BLaER1 (cell line): ENCODE results near the gene ZBTB16.

Experiments used
- H3K27ac ChIP-seq: shearing (Covaris generic); formaldehyde crosslinking; 2 replicates; pipeline ENCODE4 v1.8.1; 2022
- H3K27me3 ChIP-seq: shearing (Covaris generic); formaldehyde crosslinking; 2 replicates; pipeline ENCODE4 v1.8.1; 2022
- H3K36me3 ChIP-seq: shearing (Covaris generic); formaldehyde crosslinking; 2 replicates; pipeline ENCODE4 v1.8.1; 2022
- H3K4me1 ChIP-seq: shearing (Covaris generic); formaldehyde crosslinking; 2 replicates; pipeline ENCODE4 v1.8.1; 2022
- H3K4me2 ChIP-seq: shearing (Covaris generic); formaldehyde crosslinking; 2 replicates; pipeline ENCODE4 v1.8.1; 2022
- H3K4me3 ChIP-seq: shearing (Covaris generic); formaldehyde crosslinking; 2 replicates; pipeline ENCODE4 v1.8.1; 2022
- H3K9ac ChIP-seq: shearing (Covaris generic); formaldehyde crosslinking; 2 replicates; pipeline ENCODE4 v1.8.1; 2022
- H3K9me3 ChIP-seq: shearing (Covaris generic); formaldehyde crosslinking; 2 replicates; pipeline ENCODE4 v1.8.1; 2022
- H4K20me1 ChIP-seq: shearing (Covaris generic); formaldehyde crosslinking; 2 replicates; pipeline ENCODE4 v1.8.1; 2022
- Cebpa-rat ChIP-seq: shearing (Covaris generic); IDR thresholded peaks from 2 replicates; pipeline ENCODE4 v1.8.1; 2022

The ZBTB16 gene

DNA sequence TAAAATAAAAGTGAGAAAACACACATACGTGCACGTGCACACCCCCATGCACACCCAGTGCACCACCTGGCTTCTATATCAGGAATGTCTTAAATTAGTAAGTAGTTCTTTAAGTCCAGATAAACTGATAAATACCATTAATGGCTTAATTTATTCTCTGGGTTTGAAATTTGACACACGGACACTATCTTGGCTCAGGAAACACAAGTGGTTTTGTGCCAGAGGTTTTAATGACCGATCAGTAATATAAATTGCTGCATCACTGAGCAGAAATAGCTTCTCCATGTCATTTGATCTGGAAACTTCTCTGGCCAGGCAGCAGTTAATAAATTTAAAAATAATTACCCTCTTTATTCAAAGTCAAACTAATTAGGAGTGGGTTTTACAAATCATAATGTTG, 135.2 kb downstream of the ZBTB16 start:
- H3K4me2 ChIP-seq, result peak overlapping the region; percentile 9; the same call in 1 of the 2 replicates
- no peaks in the 10 kb centered on the region; the same call in 1 of the 2 replicates for H3K9me3 ChIP-seq
- no peak overlapping the region for H3K9ac ChIP-seq
- H3K36me3 ChIP-seq, result no peaks in the 10 kb centered on the region
- no peaks in the 10 kb centered on the region for H4K20me1 ChIP-seq
- H3K27ac ChIP-seq, result no peak overlapping the region
- H3K4me1 ChIP-seq, result peaks cover 12% of the 10 kb centered on the region
- TF ChIP-seq Cebpa-rat, result no peak
- H3K27me3 ChIP-seq, result no peaks in the 10 kb centered on the region
- H3K4me3 ChIP-seq, result no peak overlapping the region

DNA sequence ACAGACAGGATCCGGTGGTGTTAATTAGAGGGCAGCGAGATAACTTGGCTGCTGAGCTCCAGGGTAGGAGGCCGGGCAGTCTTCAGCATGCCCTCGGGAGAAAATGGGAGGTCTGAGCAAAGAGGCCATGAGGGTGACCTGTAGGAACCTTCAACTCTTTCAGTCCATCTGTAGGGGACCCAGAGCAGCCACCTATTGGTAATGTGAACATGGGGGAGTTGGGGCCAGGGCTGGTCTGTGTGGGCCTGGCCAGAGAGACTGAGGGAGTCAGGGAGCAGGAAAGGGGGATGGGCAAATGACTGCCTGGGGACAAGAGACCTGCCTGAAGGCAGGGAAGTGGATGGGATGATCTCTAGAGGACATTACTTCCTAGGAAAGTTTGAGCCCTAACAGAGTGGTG, 135.6 kb downstream of the ZBTB16 start:
- no peaks in the 10 kb centered on the region for H3K27me3 ChIP-seq
- TF ChIP-seq Cebpa-rat, result no peak
- H3K4me3 ChIP-seq, result no peak overlapping the region
- no peak overlapping the region for H3K4me2 ChIP-seq
- H3K9me3 ChIP-seq, result no peaks in the 10 kb centered on the region; the same call in 1 of the 2 replicates
- no peak overlapping the region for H3K9ac ChIP-seq
- no peaks in the 10 kb centered on the region for H4K20me1 ChIP-seq
- H3K4me1 ChIP-seq, result peaks cover 12% of the 10 kb centered on the region
- H3K27ac ChIP-seq, result no peak overlapping the region
- no peaks in the 10 kb centered on the region for H3K36me3 ChIP-seq

DNA sequence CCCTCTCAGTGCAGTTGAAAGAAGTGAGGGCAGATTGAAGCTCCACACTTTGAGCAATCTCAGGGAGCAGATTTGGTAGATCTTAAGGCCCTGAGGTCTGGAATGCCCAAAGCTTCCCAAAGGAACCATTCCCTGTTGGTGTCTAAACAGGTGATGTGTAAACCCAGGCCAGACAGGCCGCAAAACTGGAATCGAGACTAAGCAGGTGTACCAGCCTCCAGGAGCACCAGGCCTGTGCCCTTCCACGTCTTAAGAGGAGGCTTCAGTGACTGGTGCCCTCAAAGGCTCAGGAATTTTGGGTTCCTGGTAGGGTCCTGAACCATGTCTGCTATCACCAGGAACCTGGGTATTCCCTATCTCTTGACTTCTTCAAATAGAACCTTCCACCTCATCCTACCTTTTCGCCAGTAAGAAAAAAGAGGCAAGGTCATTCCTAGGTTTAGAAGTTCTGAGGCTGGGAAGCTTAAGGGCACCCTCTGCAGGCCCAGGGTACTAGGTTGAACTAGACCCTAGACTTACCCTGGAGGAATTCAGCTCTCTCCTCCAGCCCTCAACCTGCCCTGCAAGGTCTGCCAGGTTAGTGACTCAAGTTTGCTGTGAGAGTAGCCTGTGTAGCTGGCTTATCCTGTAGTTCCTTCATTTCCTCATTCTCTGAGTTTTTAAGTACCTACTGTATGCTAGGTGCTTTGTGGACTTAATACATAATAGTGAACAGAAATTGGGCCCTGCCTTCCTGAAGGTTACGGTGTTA, 136.6 kb downstream of the ZBTB16 start:
- no peaks in the 10 kb centered on the region for H4K20me1 ChIP-seq
- H3K4me1 ChIP-seq, result peaks cover 12% of the 10 kb centered on the region
- H3K9me3 ChIP-seq, result no peaks in the 10 kb centered on the region
- H3K4me3 ChIP-seq, result no peak overlapping the region
- TF ChIP-seq Cebpa-rat, result no peak
- no peak overlapping the region for H3K27ac ChIP-seq
- H3K27me3 ChIP-seq, result no peaks in the 10 kb centered on the region
- H3K4me2 ChIP-seq, result no peak overlapping the region
- H3K9ac ChIP-seq, result no peak overlapping the region
- no peaks in the 10 kb centered on the region for H3K36me3 ChIP-seq

DNA sequence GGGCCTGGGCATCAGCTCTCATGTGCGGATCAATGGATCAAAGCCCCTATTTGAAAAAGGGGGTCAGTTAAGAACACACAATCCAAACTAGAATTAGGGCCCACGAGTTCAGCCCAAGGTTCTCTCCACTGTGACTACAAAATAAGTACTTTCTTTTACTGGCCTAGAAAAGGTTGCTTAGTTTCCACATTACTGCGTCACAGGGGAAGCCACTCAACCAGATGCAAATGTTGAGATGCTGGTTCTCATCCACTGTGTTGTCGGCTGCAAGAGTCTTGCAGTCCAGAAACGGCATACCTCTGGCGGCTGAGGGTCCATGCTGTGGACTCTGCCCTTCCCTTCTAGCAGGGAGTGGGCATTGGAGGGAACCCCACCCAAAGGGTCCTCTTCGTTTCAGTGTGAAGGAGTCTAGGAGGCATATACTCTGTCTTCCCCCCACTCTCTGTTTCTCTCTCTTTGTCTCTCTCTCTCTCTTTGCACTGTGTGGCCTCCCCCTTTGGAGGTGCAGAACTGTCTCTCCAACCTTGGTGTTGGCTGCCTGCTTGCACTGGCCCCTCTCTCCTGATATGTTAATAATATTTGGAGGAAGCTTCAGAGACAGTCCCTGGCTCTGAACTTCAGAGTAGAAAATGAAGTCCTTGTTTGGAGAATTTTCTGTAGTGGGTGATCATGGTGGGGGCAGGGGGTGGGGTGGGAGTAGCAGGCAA, 137.6 kb downstream of the ZBTB16 start:
- no peak overlapping the region for H3K27ac ChIP-seq
- no peaks in the 10 kb centered on the region for H3K27me3 ChIP-seq
- no peaks in the 10 kb centered on the region for H4K20me1 ChIP-seq
- peaks cover 12% of the 10 kb centered on the region for H3K4me1 ChIP-seq
- no peaks in the 10 kb centered on the region for H3K36me3 ChIP-seq
- H3K4me2 ChIP-seq, result no peak overlapping the region
- no peak overlapping the region for H3K9ac ChIP-seq
- no peaks in the 10 kb centered on the region for H3K9me3 ChIP-seq
- TF ChIP-seq Cebpa-rat, result no peak
- no peak overlapping the region for H3K4me3 ChIP-seq

DNA sequence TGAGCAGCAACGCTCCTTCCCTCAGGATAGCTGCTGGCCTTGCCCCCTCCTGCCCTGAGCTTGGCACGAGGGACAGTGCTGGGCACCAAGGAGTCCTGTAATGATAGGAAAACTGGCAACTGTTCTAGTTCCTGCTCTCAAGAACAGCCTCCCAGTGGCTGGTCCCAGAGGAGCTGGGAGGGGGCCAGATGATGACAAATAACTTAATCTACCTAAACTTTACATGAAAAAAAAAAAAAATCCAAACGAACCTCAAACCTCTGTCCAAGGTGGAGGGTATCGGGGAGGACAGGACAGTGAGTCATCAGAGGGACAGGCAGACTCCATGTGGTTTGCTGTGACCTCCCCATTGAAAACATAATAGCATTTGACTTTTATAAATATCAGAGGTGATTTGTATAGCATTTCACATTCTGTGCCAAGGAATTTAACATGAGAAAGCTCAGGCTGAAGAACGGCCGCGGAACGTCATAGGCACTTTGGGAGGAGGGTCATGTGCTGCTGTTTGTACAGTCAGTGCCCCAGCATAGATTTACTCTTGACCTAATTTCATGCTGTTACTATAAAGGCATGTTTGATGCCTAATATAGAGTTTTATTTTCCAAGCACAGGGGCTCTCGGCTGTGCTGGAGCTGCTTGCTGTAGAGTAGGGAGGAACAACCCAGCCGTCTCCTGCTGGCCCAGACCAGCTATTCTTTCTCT, 138.4 kb downstream of the ZBTB16 start:
- Histone ChIP-seq H3K27ac (no peak overlapping the region), H3K4me1 (peaks cover 12% of the 10 kb centered on the region), H3K4me3 (no peak overlapping the region), H3K36me3 (no peaks in the 10 kb centered on the region), H3K4me2 (no peak overlapping the region), H3K27me3 (no peaks in the 10 kb centered on the region), H3K9ac (no peak overlapping the region), H4K20me1 (no peaks in the 10 kb centered on the region), H3K9me3 (no peaks in the 10 kb centered on the region)
- TF ChIP-seq Cebpa-rat, result no peak

DNA sequence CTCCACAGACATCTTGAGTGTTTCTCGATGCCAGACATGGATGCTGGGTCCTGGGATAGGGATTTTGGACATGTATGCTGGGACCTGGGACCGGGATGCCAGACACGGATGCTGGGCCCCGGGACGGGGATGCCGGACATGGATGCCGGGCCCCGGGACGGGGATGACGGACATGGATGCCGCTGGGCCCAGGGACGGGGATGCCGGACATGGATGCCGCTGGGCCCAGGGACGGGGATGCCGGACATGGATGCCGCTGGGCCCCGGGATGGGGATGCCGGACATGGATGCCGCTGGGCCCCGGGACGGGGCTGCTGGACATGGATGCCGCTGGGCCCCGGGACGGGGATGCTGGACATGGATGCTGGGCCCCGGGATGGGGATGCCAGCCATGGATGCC, 139.5 kb downstream of the ZBTB16 start:
- no peaks in the 10 kb centered on the region for H3K36me3 ChIP-seq
- no peak overlapping the region for H3K4me3 ChIP-seq
- no peak overlapping the region for H3K9ac ChIP-seq
- TF ChIP-seq Cebpa-rat, result no peak
- H4K20me1 ChIP-seq, result no peaks in the 10 kb centered on the region
- no peaks in the 10 kb centered on the region for H3K27me3 ChIP-seq
- H3K27ac ChIP-seq, result no peak overlapping the region
- H3K4me2 ChIP-seq, result no peak overlapping the region
- H3K4me1 ChIP-seq, result peaks cover 12% of the 10 kb centered on the region
- no peaks in the 10 kb centered on the region for H3K9me3 ChIP-seq

DNA sequence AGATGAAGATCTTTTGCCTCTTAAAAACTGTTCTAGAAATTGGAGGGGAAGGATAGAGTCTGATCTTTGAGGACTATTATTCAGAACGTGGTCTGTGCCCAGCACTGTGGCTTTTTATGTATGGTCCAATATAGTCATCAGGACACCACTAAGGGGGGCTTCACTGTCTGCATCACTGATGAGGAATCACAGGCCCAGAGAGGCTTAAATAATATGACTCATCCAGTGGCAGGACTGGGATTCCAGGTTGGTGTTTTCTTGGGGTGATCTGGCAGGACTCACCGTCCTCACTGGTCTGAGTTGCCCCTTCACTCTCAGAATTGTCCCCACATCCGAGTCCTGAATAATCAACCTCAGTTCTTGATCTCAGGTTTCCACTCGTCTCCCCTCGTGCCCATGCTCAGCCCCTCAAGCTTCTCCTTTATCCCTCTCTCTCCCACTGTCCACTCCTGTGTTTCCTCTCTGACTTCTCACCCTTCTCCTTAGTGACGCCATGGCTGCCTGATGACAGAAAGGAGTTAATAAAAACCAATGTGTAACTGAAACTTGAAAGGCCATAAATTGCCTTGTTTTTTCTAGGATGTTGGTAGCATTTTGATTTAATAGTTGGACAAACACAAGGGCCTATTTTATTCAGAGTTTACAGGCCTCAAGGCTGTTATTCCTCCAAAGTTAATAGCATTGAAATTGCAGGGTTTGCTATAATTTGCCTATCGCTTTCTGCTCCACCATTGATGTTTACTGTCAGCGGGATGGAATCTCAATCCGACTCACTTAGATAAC, 141.0 kb downstream of the ZBTB16 start:
- no peaks in the 10 kb centered on the region for H3K36me3 ChIP-seq
- H3K9ac ChIP-seq, result no peak overlapping the region
- no peaks in the 10 kb centered on the region for H3K9me3 ChIP-seq
- no peak overlapping the region for H3K4me2 ChIP-seq
- no peak overlapping the region for H3K4me3 ChIP-seq
- no peaks in the 10 kb centered on the region for H4K20me1 ChIP-seq
- no peak for TF ChIP-seq Cebpa-rat
- no peaks in the 10 kb centered on the region for H3K4me1 ChIP-seq
- H3K27ac ChIP-seq, result no peak overlapping the region
- no peaks in the 10 kb centered on the region for H3K27me3 ChIP-seq

DNA sequence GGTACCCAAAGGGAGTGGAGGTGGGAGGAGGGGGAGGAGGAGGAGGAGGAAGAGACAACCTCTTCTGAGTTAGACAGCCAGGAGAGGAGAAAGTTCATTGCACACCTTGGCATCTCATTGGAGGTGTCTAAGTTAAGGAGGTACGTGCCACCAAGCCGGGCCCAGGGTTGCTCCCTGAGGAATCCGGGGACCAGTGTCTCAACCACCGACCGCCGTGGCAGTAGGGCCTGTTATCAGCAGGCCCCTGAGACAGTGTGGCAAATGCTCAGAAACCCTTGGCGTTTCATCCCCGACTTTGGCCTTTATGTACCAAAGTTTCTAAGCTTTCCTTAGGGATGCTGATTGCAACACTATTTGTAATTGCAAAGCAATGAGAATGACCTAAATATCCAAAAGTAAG, 141.7 kb downstream of the ZBTB16 start:
- Histone ChIP-seq H3K9me3 (no peaks in the 10 kb centered on the region), H3K36me3 (no peaks in the 10 kb centered on the region), H3K27ac (no peak overlapping the region), H4K20me1 (no peaks in the 10 kb centered on the region), H3K4me1 (no peaks in the 10 kb centered on the region), H3K27me3 (no peaks in the 10 kb centered on the region), H3K4me3 (no peak overlapping the region), H3K4me2 (no peak overlapping the region), H3K9ac (no peak overlapping the region)
- TF ChIP-seq Cebpa-rat, result peak; percentile 17; the same call in 1 of the 2 replicates

DNA sequence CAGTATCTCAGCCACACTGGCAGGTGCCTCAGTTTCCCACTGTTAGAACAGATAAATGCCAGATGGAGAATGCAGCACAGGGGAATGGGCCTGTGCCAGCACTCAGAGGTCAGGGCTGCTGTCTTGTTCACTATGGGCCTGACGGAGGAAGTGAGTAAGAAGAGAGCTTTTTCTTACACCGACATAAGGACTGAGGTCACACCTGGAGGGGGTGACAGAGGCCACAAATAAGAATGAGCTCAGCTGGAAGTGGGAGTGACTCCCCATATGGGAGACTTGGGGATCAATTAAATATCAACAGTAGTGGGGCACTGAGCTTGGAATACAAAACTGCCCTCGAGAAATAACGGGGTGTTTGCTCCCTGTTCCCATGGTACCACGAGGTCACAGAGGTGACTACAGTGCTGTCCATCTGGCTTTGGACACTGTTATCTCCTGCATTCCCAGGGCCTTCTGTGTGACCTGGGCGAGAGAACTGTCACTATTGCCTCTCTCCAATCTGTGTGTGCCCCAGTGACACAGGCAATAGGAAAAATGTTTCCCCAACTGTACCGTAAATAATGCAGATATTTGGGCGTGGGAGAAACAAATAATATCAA, 142.6 kb downstream of the ZBTB16 start:
- H3K9me3 ChIP-seq, result no peaks in the 10 kb centered on the region
- no peaks in the 10 kb centered on the region for H3K4me1 ChIP-seq
- H3K27ac ChIP-seq, result no peak overlapping the region
- H4K20me1 ChIP-seq, result no peaks in the 10 kb centered on the region
- TF ChIP-seq Cebpa-rat, result no peak
- H3K27me3 ChIP-seq, result no peaks in the 10 kb centered on the region
- H3K4me2 ChIP-seq, result no peak overlapping the region
- H3K36me3 ChIP-seq, result no peaks in the 10 kb centered on the region
- H3K9ac ChIP-seq, result no peak overlapping the region
- H3K4me3 ChIP-seq, result no peak overlapping the region
